ENCODE data around the gene PRAMEF1. TPM values are rescaled to one million over a fixed set of nuclear protein-coding genes. Genes with fewer than 3 reads are reported as not detected.

Gene PRAMEF1
- total and polyA plus RNA-seq, 2 of the 8 experiments (the other 6 are each of a cell fraction or from before 2014, with no cell fraction given): not detected

GRCh38 chr1:12769976-12770505, 21.2 kb upstream of the PRAMEF1 start:
- Histone ChIP-seq H2BK15ac (ENCODE audit: low read length) (no peak overlapping the region), H4K20me1 (replicated peaks in 1 of 2; ENCODE audit: control insufficient read depth in 1 of 2, insufficient read depth in 2 of 2, low read length in 2 of 2) (no peaks in the 10 kb centered on the region), H3K79me2 (ENCODE audit: control insufficient read depth in 1 of 2, insufficient read depth in 2 of 2, low read length in 2 of 2) (no peaks in the 10 kb centered on the region), H3K56ac (replicated peaks; ENCODE audit: insufficient read length, low read depth, low read length) (no peak overlapping the region), H2BK5ac (ENCODE audit: low read depth, low read length) (no peak overlapping the region), H3K23ac (ENCODE audit: insufficient read length) (no peak overlapping the region), H2AFZ (ENCODE audit: low read length) (no peak overlapping the region), H3K27me3 (replicated peaks in 1 of 4; ENCODE audit: control insufficient read depth in 3 of 4, extremely low read depth in 1 of 4, insufficient read depth in 3 of 4, low read length in 3 of 4) (no peaks in the 10 kb centered on the region), H4K91ac (replicated peaks; ENCODE audit: insufficient read length, low read length) (no peak overlapping the region), H3K18ac (ENCODE audit: extremely low read depth, low read length) (no peak overlapping the region), H2AK5ac (ENCODE audit: low read depth, low read length) (no peak overlapping the region), H3K14ac (ENCODE audit: insufficient read length) (no peak overlapping the region), H4K8ac (ENCODE audit: extremely low read depth, insufficient read depth, low read length) (no peak overlapping the region; the same call in 1 of the 2 replicates), H3K36me3 (ENCODE audit: control insufficient read depth in 2 of 4, insufficient read depth in 4 of 4, low read length in 3 of 4) (no peaks in the 10 kb centered on the region; a peak in 1 of 8 replicates), H3K4ac (replicated peaks; ENCODE audit: insufficient read length, low read depth, low read length) (no peak overlapping the region), H4K5ac (ENCODE audit: insufficient read length, low read depth, low read length) (no peak overlapping the region), H2BK12ac (ENCODE audit: low read depth, low read length) (no peak overlapping the region), H3K23me2 (ENCODE audit: low read depth, low read length) (no peaks in the 10 kb centered on the region; the same call in 1 of the 2 replicates), H3K9ac (replicated peaks in 1 of 4; ENCODE audit: extremely low read depth in 1 of 4, low read depth in 3 of 4, low read length in 3 of 4) (no peak overlapping the region), H3K27ac (ENCODE audit: low read depth, low read length) (no peak overlapping the region), H2BK120ac (replicated peaks; ENCODE audit: low read depth, low read length) (no peak overlapping the region), H3K4me3 (ENCODE audit: extremely low read depth in 1 of 4, insufficient read depth in 2 of 4, low read depth in 3 of 4, low read length in 4 of 4) (no peak overlapping the region), H3K9me3 (ENCODE audit: insufficient read depth in 2 of 2, low read depth in 1 of 2, low read length in 1 of 2) (no peaks in the 10 kb centered on the region), H3K4me2 (ENCODE audit: insufficient read depth in 1 of 2, low read depth in 2 of 2, low read length in 2 of 2) (no peak overlapping the region), H3K79me1 (ENCODE audit: low read depth, low read length) (no peaks in the 10 kb centered on the region), H2BK20ac (ENCODE audit: low read length) (no peak overlapping the region), H3K4me1 (replicated peaks in 1 of 4; ENCODE audit: control insufficient read depth in 3 of 4, insufficient read depth in 4 of 4, low read length in 3 of 4) (no peaks in the 10 kb centered on the region)
- ChIA-PET CTCF (ENCODE audit: partially characterized antibody) (interaction anchor here (1.4 to 2.4 kb wide), 2 partner anchors 9 to 431 kb away, joined by 3 to 7 read pairs; no protein-coding TSS in a partner anchor), POLR2A (ENCODE audit: partially characterized antibody) (no interaction called here)
- WGBS, 2 experiments (ENCODE audit: extremely low coverage in 1 of 2, insufficient coverage in 1 of 2, insufficient read length in 1 of 2, insufficient replicate concordance in 2 of 2, low coverage in 1 of 2, low lambda C conversion rate in 2 of 2, missing lambda C conversion rate in 1 of 2): 86% methylated on average over 7 of the region's 7 CpGs; no CpG with 5 or more reads in 1 of the 2 experiments
- FAIRE-seq (no peak), DNase-seq (ENCODE audit: low read depth in 1 of 2, low spot score in 2 of 2) (no peak)
- TF ChIP-seq GABPA (IDR thresholded peaks at IDR 0.05; ENCODE audit: borderline replicate concordance, insufficient read depth, low read length) (no peak), JUN (IDR thresholded peaks at IDR 0.05; ENCODE audit: low read depth, low read length) (no peak), ASH2L (IDR thresholded peaks at IDR 0.05; ENCODE audit: low read length) (no peak)
